GM11168 (cell line): ENCODE measurements around the gene PCDH18.
"Not testable (repeated sequence)": the region's sequence is repeated elsewhere in the genome, so short reads cannot be mapped to it uniquely, and the experiment has no call there.

Source experiments
- in situ Hi-C: fragments of 300-500 bp; cut with MboI; formaldehyde crosslinking; loops from one replicate; pipeline ENCODE4 v1.12.0; 2022; ENCODE audit warnings: low sequenced_read_pairs; ENCODE audit not compliant: unreplicated experiment

Gene PCDH18, protein sequence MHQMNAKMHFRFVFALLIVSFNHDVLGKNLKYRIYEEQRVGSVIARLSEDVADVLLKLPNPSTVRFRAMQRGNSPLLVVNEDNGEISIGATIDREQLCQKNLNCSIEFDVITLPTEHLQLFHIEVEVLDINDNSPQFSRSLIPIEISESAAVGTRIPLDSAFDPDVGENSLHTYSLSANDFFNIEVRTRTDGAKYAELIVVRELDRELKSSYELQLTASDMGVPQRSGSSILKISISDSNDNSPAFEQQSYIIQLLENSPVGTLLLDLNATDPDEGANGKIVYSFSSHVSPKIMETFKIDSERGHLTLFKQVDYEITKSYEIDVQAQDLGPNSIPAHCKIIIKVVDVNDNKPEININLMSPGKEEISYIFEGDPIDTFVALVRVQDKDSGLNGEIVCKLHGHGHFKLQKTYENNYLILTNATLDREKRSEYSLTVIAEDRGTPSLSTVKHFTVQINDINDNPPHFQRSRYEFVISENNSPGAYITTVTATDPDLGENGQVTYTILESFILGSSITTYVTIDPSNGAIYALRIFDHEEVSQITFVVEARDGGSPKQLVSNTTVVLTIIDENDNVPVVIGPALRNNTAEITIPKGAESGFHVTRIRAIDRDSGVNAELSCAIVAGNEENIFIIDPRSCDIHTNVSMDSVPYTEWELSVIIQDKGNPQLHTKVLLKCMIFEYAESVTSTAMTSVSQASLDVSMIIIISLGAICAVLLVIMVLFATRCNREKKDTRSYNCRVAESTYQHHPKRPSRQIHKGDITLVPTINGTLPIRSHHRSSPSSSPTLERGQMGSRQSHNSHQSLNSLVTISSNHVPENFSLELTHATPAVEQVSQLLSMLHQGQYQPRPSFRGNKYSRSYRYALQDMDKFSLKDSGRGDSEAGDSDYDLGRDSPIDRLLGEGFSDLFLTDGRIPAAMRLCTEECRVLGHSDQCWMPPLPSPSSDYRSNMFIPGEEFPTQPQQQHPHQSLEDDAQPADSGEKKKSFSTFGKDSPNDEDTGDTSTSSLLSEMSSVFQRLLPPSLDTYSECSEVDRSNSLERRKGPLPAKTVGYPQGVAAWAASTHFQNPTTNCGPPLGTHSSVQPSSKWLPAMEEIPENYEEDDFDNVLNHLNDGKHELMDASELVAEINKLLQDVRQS

GRCh38 chr4:137531986-137532868, at the start of gene PCDH18:
Gene PCDH18 (minus strand): TSS chr4:137532494. CDS start chr4:137532088, 406 bp downstream.
- in situ Hi-C loops = no loop called here

DNA sequence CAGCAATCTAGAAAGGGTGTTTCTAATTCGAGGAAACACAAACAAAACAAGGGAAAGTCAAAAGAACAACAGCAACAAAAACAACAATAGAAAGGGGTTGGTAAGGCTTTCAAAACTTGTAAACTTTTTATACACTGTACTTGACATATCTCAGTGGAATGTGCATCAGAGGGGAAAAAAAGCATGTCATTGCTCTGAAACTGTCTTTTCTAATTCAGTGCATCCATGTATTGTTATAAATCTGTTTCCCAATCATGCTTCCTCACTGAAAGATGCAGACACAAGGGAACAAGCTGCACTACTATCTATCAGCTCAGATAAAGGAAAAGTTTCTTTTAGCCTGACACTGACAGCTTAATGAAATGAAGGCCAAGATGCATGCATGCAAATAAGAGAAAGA, 44.2 kb upstream of the PCDH18 start:
- in situ Hi-C loops = no loop called here

- in situ Hi-C loops = no loop called here
Measured at GRCh38 chr4:137572647-137573046, 40.4 kb upstream of the PCDH18 start.

- in situ Hi-C loops = no loop called here
Measured at GRCh38 chr4:137572163-137572562, 39.9 kb upstream of the PCDH18 start.

DNA sequence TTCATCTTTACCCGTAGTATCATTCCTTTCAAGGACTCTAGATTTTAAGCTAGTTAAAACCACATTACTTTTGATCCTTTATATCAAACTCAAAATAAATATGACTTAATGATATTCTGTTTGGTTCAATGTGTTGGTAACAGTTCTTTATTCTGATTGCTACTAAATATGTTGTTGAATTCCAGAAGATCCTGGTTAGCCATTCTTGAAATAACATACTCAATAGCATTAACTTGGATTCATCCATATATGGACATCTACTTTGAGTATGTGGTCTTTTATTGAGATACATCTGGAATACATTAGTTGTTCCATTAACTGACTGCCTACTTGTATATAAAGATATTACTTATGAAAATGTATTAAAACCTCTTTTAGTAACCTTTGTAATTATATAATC, 27.5 kb upstream of the PCDH18 start:
- in situ Hi-C loops = no loop called here

- in situ Hi-C loops = no loop called here
Measured at GRCh38 chr4:137558951-137559350, 26.7 kb upstream of the PCDH18 start.

DNA sequence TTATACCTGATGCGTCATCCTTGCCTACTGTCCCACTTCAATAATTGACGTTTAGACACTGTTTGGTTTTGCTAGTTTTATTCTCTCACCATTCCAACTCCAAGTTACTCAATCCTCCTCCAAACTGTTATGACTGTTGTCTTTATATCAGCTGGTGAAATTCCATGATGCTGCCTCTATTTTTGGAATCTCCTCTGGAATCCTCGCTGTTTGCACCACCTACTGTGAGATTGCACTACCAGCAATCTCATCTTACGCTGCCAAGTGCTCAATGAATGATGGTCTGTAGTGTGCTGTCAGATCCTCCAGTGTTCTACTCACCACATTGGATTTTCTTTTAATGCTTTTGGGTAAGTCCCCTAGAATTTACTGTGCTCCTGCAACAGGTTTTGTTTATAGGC, 13.2 kb upstream of the PCDH18 start:
- in situ Hi-C loops = no loop called here

GRCh38 chr4:137543648-137544047, 11.4 kb upstream of the PCDH18 start:
- in situ Hi-C loops = no loop called here

DNA sequence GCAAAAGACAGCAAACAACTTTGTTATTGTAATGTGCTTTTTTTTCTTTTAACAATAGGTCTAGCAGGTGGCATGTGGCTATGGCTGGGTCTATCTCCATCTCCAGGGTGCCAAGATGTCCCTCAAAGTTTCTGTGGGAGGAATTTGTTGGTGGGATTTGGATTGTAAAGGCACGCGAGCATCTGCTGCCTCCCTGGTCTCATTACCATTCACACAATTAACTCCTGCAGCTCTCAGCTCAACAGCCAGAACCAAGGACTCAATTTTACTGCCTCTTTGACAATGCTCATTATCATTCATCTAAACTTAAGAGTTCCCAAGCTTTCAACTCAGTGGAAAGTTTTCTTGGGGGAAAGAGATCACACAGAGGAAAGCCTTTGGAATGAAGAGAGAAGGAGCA, 10.9 kb upstream of the PCDH18 start:
- in situ Hi-C loops = no loop called here

DNA sequence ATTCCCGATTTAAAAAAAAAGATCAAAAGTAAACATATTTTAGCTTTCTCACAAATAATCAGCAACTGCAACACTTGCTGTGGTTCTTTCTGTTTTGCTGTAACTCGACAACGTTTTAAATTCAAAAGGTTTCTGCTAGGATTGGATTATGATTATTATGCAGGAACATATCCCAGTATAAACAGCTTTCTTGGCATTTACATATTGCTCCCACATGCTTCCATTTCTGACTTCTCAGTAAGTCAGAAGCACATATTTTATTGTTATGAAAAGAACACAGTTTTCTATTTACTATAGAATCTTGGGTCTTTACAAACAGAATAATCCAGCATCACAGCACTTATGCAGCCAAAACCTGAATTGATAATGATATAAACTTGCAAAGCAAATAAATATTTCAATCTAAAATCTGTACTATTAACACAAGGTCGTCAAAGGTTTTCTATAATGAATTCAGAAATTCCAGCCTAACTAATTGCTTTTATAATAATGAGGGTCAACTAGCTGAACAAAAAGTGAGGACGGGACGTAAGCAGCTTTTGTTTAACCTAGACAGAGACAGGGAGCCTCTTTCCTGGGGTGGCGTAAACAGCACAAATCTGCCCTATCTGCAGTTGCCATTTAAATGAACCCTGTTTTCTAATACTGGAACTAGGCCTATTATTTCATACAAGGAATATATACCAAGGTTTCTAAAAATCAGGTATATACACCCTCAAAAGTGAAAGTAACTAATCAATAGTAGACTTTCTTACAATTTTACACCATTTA, 9.8 kb upstream of the PCDH18 start:
- in situ Hi-C loops = no loop called here

DNA sequence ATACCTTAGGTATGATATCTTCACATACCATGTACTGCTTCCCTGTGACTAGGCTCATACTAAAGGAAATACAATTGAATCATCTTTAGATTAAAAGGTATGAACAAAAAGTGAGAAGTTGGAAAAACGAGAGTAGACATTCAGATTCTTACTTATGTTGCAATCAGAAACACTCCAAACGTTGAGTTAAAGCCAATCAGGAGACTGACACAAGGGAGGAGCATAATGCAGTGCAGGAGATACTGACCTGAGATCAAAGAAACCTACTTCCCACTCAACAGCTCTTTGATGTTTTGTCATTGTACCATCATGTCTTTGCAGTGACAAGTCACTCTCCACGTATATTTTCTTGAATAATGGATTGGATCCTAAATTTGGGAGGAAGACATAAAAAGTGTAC, 8.9 kb upstream of the PCDH18 start:
- in situ Hi-C loops = no loop called here

DNA sequence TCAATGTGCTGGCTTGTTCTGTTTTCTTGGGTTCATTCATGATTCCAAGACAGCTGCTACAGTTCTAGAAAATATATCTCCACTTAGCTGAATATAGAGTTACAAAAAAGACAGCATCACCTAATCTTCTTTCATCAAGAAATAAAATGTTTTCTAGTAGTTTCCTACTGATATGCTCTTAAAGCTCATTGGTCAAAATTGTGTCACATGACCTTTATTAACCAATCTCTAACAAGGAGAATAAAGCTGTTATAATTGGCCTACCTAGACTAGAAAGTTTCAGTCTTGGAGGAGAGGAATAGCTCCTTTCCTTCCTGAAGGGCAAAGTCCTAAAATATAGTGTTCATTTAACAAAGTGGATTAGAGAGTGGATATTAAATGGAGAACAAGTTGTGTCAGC, 8.1 kb upstream of the PCDH18 start:
- in situ Hi-C loops = no loop called here

DNA sequence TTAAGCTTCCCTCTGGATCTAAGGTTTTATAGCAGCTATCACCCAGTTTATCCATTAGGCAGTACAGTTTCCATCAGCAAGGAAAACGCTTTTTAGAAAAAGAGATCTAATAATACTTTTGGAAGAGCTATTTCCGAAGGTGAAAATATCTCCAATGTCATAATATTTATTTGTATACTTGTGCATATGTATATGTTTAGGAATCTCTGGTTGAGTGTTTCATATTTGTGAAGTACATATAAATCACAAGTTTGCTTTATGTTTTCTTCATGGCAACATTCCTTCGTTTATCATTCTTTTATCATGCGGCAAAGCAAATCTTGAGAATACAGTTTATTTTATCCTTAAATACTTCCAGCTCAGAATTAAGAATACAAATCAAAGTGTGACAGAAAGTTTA, 6.2 kb upstream of the PCDH18 start:
- in situ Hi-C loops = no loop called here

- in situ Hi-C loops = not testable (repeated sequence)
Measured at GRCh38 chr4:137537807-137538206, 5.5 kb upstream of the PCDH18 start.

GRCh38 chr4:137536789-137537561, 4.7 kb upstream of the PCDH18 start:
- in situ Hi-C loops = no loop called here

DNA sequence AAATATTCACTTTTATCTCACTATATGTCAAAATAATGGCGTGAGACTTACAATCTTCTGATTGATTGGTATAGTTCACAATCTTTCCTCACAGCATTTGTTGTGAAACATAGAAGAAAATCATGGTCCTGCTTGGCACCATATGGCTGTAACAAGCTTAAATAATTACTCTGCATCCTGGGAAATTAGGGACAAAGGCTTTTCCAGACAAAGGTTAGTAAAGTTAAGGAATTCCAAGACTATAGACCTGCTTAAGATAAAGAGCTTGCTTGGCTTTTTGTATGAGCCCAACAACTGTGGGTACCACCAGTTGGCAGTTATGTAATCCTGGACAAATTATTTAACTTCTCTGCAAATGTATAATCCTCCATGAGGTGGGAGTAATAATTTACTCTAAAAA, 3.4 kb upstream of the PCDH18 start:
- in situ Hi-C loops = no loop called here

GRCh38 chr4:137534516-137534915, 2.2 kb upstream of the PCDH18 start:
- in situ Hi-C loops = no loop called here

GRCh38 chr4:137533855-137534254, 1.6 kb upstream of the PCDH18 start:
- in situ Hi-C loops = no loop called here

DNA sequence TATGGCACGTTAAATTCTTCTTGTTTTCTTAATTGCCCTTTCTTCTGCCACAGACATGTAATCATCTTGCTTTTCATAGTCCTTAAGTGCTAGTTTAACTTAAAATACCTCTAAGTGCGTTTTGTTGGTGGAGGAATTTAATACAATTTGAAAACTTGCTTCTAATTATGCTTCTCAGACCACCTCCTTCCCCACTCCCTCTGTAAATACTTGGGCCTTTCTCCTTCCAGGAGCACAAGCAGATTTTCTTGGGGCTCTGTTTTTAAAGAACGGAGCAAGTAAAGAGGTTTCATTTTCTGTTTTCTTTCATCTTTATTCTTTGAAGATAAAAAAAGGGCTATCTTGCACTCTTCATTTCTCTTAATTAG, 559 bp upstream of the PCDH18 start:
- in situ Hi-C loops = no loop called here
